ENCODE results near the gene MRC2. TPM values are rescaled to one million over a fixed set of nuclear protein-coding genes. Genes with fewer than 3 reads are reported as not detected.
"Not testable (repeated sequence)": the region's sequence is repeated elsewhere in the genome, so short reads cannot be mapped to it uniquely, and the experiment has no call there.

MRC2 gene
- total RNA-seq, 2 experiments from 2014 or later: 4.0 TPM

DNA sequence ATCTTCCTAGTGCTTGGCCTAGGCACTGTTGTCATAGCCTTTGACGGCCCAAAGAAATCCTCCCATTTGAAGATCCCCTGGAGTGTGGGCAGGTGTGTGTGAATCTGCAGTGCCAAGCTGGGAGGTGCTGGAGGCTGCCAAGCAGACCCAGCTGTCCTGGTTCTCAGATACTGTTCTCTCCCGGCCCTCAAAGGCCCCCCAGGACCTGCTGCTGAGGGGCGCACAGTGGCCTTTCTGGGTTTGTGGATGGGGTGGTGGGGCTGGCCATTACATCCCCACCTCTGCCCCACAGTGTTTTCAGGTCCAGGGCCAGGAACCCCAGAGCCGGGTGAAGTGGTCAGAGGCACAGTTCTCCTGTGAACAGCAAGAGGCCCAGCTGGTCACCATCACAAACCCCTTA lies 60.5 kb downstream of the MRC2 start:
- no peaks in the 10 kb centered on the region for H3K9me3 Mint-ChIP-seq
- no peaks in the 10 kb centered on the region for H3K4me1 Mint-ChIP-seq
- ChIA-PET POLR2A (no interaction called here), CTCF (no interaction called here)
- H3K4me3 Mint-ChIP-seq: no peak overlapping the region
- H3K27ac Mint-ChIP-seq: no peak overlapping the region
- no peaks in the 10 kb centered on the region for H3K36me3 Mint-ChIP-seq (ENCODE audit: low read depth)
- H3K27me3 Mint-ChIP-seq: no peaks in the 10 kb centered on the region
- no peak for DNase-seq

DNA sequence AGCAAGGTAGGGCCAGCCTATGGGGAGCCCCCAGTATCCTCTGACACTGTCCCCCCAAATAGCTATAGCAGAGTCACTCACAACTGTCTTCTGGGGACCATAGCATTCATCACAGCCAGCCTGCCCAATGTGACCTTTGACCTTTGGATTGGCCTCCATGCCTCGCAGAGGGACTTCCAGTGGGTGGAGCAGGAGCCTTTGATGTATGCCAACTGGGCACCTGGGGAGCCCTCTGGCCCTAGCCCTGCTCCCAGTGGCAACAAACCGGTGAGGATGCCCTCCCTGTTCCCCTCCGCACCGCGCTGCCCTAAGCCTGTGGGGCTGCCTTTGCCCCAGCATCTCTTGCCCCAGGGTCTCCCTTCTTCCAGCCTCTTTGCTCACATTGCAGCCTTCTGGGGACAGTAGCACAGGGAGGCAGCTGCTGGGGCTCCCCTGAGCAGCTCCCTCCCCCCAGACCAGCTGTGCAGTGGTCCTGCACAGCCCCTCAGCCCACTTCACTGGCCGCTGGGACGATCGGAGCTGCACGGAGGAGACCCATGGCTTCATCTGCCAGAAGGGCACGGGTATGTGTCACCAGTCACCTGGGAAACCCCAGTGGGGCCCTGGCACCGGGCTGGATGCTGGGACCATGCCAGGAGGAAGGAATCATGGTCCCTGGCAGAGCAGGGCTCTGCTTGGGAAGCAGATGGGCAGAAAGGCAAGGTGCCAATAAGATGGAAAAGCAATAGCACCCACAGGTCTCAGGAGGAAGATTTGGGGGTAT lies 61.1 kb downstream of the MRC2 start:
- ChIA-PET POLR2A (no interaction called here), CTCF (no interaction called here)
- Mint-ChIP-seq H3K27me3 (no peaks in the 10 kb centered on the region), H3K9me3 (no peaks in the 10 kb centered on the region), H3K4me1 (no peaks in the 10 kb centered on the region), H3K4me3 (no peak overlapping the region), H3K36me3 (ENCODE audit: low read depth) (no peaks in the 10 kb centered on the region), H3K27ac (no peak overlapping the region)
- no peak for DNase-seq

DNA sequence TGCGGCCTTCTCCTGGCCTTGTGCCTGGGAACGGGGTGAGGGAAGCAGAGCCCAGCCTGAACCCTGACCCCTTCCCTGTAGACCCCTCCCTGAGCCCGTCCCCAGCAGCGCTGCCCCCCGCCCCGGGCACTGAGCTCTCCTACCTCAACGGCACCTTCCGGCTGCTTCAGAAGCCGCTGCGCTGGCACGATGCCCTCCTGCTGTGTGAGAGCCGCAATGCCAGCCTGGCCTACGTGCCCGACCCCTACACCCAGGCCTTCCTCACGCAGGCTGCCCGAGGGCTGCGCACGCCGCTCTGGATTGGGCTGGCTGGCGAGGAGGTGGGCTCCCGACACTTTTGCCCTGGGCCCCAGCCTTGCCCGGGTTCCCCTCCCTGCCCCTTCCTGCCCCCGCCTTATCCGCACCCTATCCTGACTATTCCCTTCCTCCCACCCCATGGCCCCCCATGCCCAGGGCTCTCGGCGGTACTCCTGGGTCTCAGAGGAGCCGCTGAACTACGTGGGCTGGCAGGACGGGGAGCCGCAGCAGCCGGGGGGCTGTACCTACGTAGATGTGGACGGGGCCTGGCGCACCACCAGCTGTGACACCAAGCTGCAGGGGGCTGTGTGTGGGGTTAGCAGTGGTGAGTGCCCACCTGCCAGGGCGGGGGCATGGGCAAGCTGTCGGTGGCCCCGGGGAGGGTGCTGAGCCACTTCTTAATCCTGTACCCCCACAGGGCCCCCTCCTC lies 62.1 kb downstream of the MRC2 start:
- Mint-ChIP-seq H3K36me3 (ENCODE audit: low read depth) (no peaks in the 10 kb centered on the region), H3K4me1 (no peaks in the 10 kb centered on the region), H3K4me3 (no peak overlapping the region), H3K27ac (no peak overlapping the region), H3K9me3 (no peaks in the 10 kb centered on the region), H3K27me3 (no peaks in the 10 kb centered on the region)
- ChIA-PET CTCF (interaction anchor here (1.5 kb wide), 1 partner anchor 12 kb away, joined by 4 read pairs; no protein-coding TSS in a partner anchor), POLR2A (no interaction called here)
- DNase-seq: no peak

DNA sequence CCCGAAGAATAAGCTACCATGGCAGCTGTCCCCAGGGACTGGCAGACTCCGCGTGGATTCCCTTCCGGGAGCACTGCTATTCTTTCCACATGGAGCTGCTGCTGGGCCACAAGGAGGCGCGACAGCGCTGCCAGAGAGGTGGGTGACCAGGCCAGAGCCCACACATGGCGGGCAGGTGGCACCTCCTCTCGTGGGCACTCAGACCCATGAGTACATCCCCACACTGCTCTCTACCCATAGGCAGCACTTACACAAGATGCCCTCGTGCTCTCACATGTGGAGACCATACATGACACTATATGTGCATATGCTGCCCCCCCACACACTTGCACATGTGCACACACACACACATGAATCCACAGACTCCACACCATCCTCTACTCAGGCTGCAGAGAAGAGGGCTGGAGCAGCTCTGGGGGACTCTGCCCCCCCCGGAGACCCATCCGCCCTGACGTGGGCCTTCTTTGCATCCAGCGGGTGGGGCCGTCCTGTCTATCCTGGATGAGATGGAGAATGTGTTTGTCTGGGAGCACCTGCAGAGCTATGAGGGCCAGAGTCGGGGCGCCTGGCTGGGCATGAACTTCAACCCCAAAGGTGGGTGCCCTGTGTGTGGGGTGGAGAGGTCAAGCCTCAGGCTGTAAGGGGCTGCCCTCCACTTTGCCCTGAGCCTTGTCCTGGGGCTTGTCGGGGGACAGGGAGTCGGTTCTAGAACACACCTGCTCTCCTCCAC lies 62.9 kb downstream of the MRC2 start:
- no peak overlapping the region for H3K27ac Mint-ChIP-seq
- no peaks in the 10 kb centered on the region for H3K9me3 Mint-ChIP-seq
- DNase-seq: no peak
- no peaks in the 10 kb centered on the region for H3K36me3 Mint-ChIP-seq (ENCODE audit: low read depth)
- POLR2A ChIA-PET: no interaction called here
- H3K27me3 Mint-ChIP-seq: no peaks in the 10 kb centered on the region
- CTCF ChIA-PET: interaction anchor here (1.5 kb wide), 1 partner anchor 11 kb away, joined by 4 read pairs; no protein-coding TSS in a partner anchor
- H3K4me3 Mint-ChIP-seq: no peak overlapping the region
- H3K4me1 Mint-ChIP-seq: no peaks in the 10 kb centered on the region

DNA sequence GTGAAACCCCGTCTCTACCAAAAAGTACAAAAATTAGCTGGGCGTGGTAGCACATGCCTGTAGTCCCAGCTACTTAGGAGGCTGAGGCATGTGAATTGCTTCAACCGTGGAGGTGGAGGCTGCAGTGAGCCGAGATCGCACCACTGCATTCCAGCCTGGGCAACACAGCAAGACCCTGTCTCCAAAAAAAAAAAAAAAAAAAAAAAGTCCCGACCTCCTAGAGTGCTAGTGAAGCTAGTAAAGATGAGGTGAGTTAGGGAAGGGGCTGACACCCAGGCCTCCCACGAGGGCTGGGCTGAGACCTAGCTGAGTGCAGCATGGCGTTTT lies 64.1 kb downstream of the MRC2 start:
- H3K4me1 Mint-ChIP-seq; CTCF ChIA-PET; H3K9me3 Mint-ChIP-seq; H3K36me3 Mint-ChIP-seq (ENCODE audit: low read depth); H3K27me3 Mint-ChIP-seq; H3K4me3 Mint-ChIP-seq; H3K27ac Mint-ChIP-seq; DNase-seq; POLR2A ChIA-PET: not testable (repeated sequence)

DNA sequence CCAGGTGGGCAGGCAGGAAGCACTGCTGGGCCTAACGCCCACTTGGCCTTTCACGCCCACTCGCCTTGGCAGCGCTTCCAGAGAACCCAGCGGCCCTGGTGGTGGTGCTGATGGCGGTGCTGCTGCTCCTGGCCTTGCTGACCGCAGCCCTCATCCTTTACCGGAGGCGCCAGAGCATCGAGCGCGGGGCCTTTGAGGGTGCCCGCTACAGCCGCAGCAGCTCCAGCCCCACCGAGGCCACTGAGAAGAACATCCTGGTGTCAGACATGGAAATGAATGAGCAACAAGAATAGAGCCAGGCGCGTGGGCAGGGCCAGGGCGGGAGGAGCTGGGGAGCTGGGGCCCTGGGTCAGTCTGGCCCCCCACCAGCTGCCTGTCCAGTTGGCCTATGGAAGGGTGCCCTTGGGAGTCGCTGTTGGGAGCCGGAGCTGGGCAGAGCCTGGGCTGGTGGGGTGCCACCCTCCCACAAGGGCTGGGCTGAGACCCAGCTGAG lies 64.7 kb downstream of the MRC2 start:
- DNase-seq: no peak
- Mint-ChIP-seq H3K36me3 (ENCODE audit: low read depth) (no peaks in the 10 kb centered on the region), H3K4me3 (no peak overlapping the region), H3K9me3 (no peaks in the 10 kb centered on the region), H3K27ac (no peak overlapping the region), H3K27me3 (no peaks in the 10 kb centered on the region), H3K4me1 (no peaks in the 10 kb centered on the region)
- ChIA-PET CTCF (no interaction called here), POLR2A (no interaction called here)

DNA sequence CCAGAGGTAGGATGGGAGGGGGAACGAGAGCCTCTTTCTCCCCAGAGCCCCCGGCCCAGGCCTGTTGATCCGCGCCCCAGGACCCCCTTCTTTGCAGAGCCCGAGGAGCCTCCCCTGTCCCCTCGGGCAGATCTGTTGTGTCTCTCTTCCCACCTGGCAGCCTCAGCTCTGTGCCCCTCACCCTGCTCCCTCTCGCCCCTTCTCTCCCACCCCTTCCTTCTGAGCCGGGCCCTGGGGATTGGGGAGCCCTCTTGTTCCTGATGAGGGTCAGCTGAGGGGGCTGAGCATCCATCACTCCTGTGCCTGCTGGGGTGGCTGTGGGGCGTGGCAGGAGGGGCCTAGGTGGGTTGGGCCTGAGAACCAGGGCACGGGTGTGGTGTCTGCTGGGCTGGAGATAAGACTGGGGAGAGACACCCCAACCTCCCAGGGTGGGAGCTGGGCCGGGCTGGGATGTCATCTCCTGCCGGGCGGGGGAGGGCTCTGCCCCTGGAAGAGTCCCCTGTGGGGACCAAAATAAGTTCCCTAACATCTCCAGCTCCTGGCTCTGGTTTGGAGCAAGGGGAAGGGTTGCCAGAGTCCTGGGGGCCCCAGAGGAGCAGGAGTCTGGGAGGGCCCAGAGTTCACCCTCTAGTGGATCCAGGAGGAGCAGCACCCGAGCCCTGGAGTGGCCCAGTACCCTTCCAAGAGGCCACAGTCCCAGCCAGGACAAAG lies 65.4 kb downstream of the MRC2 start:
- Mint-ChIP-seq H3K4me1 (no peaks in the 10 kb centered on the region), H3K27me3 (no peaks in the 10 kb centered on the region), H3K4me3 (no peak overlapping the region), H3K27ac (no peak overlapping the region), H3K9me3 (no peaks in the 10 kb centered on the region), H3K36me3 (ENCODE audit: low read depth) (no peaks in the 10 kb centered on the region)
- ChIA-PET CTCF (interaction anchor here (0.5 to 1.4 kb wide), 2 partner anchors 11 to 77 kb away, joined by 3 to 4 read pairs; no protein-coding TSS in a partner anchor), POLR2A (interaction anchor here (0.7 kb wide), 1 partner anchor 54 kb away, joined by 3 read pairs; no protein-coding TSS in a partner anchor)
- no peak for DNase-seq

DNA sequence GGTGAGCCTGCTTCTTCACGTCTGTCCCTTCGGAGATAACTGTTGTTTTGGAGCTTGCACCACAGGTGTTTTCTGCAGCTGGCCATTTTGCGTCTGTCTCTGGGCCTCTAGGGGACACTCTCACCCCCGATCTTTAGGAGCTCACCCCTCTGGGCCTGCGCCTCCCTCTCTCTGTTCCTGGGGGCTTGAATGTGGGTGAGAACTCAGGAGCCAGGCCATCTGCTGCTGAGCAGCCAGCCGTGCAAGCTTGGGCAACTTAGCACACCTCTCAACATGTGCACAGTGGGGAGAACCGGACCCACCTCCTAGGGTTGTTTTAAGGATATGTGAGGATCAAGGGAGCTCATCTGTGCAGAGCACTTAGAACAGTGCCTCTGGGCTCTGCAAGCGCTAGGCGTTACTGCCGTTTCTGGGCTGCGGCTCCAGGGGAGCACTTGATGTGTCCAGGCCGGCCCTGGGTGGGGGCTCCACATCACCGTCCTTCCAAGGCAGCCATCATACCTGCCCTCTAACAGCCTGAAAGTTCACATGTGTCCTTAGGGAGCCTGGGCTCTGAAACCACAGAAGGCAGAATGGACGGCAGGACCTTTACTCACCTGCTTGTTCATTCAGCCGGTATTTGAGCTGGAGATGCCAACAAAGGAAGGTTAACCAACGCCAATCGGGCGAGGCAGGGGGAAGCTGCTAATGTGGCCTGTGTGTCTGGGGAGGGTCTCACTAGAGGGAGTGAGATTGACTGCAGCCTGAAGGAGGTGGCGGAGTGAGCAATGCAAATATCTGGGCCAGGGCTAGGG lies 66.3 kb downstream of the MRC2 start:
- Mint-ChIP-seq H3K9me3 (no peaks in the 10 kb centered on the region), H3K27me3 (no peaks in the 10 kb centered on the region), H3K27ac (no peak overlapping the region), H3K4me1 (no peaks in the 10 kb centered on the region), H3K36me3 (ENCODE audit: low read depth) (no peaks in the 10 kb centered on the region), H3K4me3 (no peak overlapping the region)
- POLR2A ChIA-PET: interaction anchor here (0.7 kb wide), 1 partner anchor 55 kb away, joined by 3 read pairs; no protein-coding TSS in a partner anchor
- CTCF ChIA-PET: interaction anchor here (0.5 to 1.4 kb wide), 2 partner anchors 12 to 482 kb away, joined by 3 to 4 read pairs; no protein-coding TSS in a partner anchor
- no peak for DNase-seq

DNA sequence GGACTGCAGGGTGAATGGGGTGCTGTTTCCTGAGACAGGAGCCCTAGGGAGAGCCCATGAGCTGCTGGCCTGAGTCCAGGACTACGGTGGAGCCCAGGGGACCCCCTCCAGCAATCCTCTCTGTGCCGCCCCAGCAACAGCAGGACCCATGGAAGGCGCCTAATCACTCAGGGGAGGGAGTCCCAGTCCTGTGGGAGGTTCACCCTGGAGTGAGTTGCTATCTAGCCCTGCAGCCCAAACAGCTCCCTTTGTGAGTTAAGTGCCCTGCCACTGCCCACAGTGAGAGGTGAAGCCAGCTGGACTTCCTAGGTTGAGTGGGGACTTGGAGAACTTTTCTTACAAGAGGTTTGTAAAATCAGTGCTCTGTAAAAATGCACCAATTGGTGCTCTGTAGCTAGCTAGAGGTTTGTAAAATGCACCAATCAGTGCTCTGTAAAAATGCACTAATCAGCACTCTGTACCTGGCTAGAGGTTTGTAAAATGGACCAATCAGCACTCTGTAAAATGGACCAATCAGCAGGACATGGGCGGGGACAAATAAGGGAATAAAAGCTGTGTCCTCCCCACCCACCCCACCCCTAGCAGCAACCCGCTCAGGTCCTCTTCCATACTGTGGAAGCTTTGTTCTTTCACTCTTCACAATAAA lies 67.7 kb downstream of the MRC2 start:
- H3K4me1 Mint-ChIP-seq; H3K4me3 Mint-ChIP-seq; H3K9me3 Mint-ChIP-seq; POLR2A ChIA-PET; H3K36me3 Mint-ChIP-seq (ENCODE audit: low read depth); H3K27me3 Mint-ChIP-seq; DNase-seq; H3K27ac Mint-ChIP-seq: not testable (repeated sequence)
- CTCF ChIA-PET: interaction anchor here (0.6 kb wide), 1 partner anchor 378 kb away, joined by 3 read pairs; no protein-coding TSS in a partner anchor

DNA sequence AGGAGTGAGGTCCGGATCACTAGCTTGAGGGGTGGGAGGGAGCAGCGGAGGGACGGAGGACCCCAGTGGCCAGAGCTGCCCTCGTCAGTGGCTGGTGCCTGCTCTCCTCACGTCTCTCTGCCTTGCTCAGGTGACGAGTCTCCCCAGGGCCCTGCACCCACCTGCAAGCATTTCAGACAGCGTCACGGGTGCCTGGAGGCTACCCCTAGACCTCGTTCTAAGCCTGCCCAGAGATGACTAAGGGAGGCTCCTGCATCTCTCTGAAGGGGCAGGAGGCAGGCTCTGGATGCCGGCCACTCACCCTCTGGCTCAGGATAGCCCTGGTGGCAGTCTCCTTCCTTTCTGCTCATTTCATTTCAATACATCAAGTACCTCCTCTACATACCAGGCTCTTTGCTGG lies 68.8 kb downstream of the MRC2 start:
- no peaks in the 10 kb centered on the region for H3K9me3 Mint-ChIP-seq
- ChIA-PET POLR2A (no interaction called here), CTCF (no interaction called here)
- no peak overlapping the region for H3K27ac Mint-ChIP-seq
- no peaks in the 10 kb centered on the region for H3K36me3 Mint-ChIP-seq (ENCODE audit: low read depth)
- H3K27me3 Mint-ChIP-seq: peaks cover 4% of the 10 kb centered on the region
- H3K4me1 Mint-ChIP-seq: no peaks in the 10 kb centered on the region
- H3K4me3 Mint-ChIP-seq: no peak overlapping the region
- DNase-seq: no peak

DNA sequence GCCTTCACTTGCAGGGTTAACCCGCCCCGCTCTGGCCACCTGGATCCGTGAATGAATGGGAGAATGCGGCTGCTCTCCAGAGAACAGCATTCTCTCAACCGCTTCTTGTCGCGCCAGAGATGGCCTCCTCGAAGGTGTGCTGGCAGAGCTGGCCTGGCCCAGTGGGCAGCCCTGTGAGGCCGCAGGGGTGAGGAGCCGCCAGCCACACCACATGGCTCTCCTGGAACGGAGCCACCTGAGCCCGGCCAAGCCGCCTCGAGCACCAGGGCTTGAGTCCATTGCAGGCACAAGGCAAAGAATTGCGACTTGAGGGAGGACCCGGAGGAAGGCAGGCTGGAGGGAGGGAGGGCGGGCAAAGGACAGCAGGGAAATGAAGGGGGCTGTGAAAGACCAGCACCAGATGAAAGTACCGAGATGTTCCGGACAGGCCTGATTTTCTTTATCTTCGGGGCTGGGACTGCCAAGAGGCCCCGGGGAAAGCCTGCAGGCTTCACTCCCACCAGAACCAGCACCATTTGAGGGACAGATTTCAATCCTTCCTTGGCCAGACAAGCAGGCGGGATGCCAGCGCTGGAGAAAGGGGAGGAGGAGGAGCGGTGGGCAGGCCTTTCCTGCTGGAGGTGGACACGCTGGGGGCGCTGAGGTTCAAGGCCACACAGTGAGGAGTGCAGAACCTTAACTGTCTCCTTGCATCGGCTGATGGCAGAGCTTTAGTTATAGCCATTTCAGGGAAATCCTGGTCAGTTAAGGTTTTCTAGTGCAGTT lies 69.4 kb downstream of the MRC2 start:
- Mint-ChIP-seq H3K36me3 (ENCODE audit: low read depth) (no peaks in the 10 kb centered on the region), H3K27ac (no peak overlapping the region), H3K27me3 (peaks cover 5% of the 10 kb centered on the region), H3K4me1 (no peaks in the 10 kb centered on the region), H3K4me3 (no peak overlapping the region), H3K9me3 (no peaks in the 10 kb centered on the region)
- DNase-seq: no peak
- ChIA-PET CTCF (interaction anchor here (0.6 kb wide), 1 partner anchor 936 kb away, joined by 3 read pairs; no protein-coding TSS in a partner anchor), POLR2A (no interaction called here)
